Aorta (tissue), 5 donors: ENCODE results near the gene BCAS1. TPM values are rescaled to one million over a fixed set of nuclear protein-coding genes. Genes with fewer than 3 reads are reported as not detected.

ENCODE experiments used
- ATAC-seq: fragments of 200-7000 bp; cut with Tn5 transposase; one replicate; pipeline ENCODE4 v1.9.1; 2022; ENCODE audit warnings: moderate library complexity; ENCODE audit not compliant: low FRiP score
- DNase-seq, 2 donors: peaks; one replicate each; pipeline ENCODE4 v3.0.0-alpha.2; 2020
- H3K27ac ChIP-seq, 2 donors: one replicate each; pipeline ENCODE4 v1.5.1; 2013; ENCODE audit warnings: low read length in 2 of 2, mild to moderate bottlenecking in 2 of 2, moderate library complexity in 2 of 2, control low read depth in 1 of 2, inconsistent platforms in 1 of 2, low read depth in 1 of 2
- H3K27me3 ChIP-seq, 2 donors: one replicate each; pipeline ENCODE4 v1.6.1; 2013; ENCODE audit warnings: control low read depth in 1 of 2, low read length in 1 of 2, mild to moderate bottlenecking in 1 of 2, moderate library complexity in 1 of 2; ENCODE audit not compliant: insufficient read depth in 2 of 2, control insufficient read depth in 1 of 2
- H3K36me3 ChIP-seq, 2 donors: one replicate each; pipeline ENCODE4 v1.6.1; 2013; ENCODE audit warnings: control low read depth in 1 of 2, low read length in 1 of 2, mild to moderate bottlenecking in 1 of 2; ENCODE audit not compliant: insufficient read depth in 2 of 2, control insufficient read depth in 1 of 2
- H3K4me1 ChIP-seq, 2 donors: one replicate each; pipeline ENCODE4 v1.6.1; 2013; ENCODE audit warnings: low read length in 2 of 2, control low read depth in 1 of 2, mild to moderate bottlenecking in 1 of 2, moderate library complexity in 1 of 2; ENCODE audit not compliant: insufficient read depth in 2 of 2, control insufficient read depth in 1 of 2
- H3K4me3 ChIP-seq, 2 donors: one replicate each; pipeline ENCODE4 v1.5.1; 2013; ENCODE audit warnings: low read length in 2 of 2, control low read depth in 1 of 2, mild to moderate bottlenecking in 1 of 2
- H3K9me3 ChIP-seq: one replicate; pipeline ENCODE4 v1.6.1; 2013; ENCODE audit warnings: mild to moderate bottlenecking, low read length; ENCODE audit not compliant: control insufficient read depth
- WGBS, 2 donors: extraction: QIAGEN DNeasy Blood & Tissue Kit; methylation state at CpG; one replicate each; pipeline ENCODE4 v1.1.7; 2013; 5-methylcytosine and 5-hydroxymethylcytosine counted together
- intact Hi-C, 2 donors: fragments of 100-400 bp; cut with DNase I; formaldehyde crosslinking; loops; one replicate each; pipeline versions ENCODE4 v1.14.2 to v1.15.0; 2022
- polyA plus RNA-seq, 2 donors: library from polyadenylated mRNA; stranded (reverse); fragments of 200-250 nt; gene quantifications; one replicate each; pipeline ENCODE4 v1.2.3, GENCODE V29; 2013
- total RNA-seq, 2 donors: library from RNA; stranded (reverse); fragmentation: NEBNext Ultra II Directional; extraction: Animal tissue kit (Norgen Biotek cat#: 25700); gene quantifications; one replicate each; pipeline ENCODE4 v1.2.1, GENCODE V29; 2021
- donor health status: healthy with polysubstance abuse.
- donor health status: Bipolar disorder and iron deficiency.
- donor health status: DM: no; HTN: no; CAD: no.
- donor health status: DM: no; HTN: no; CAD: no.
- donor health status: DM: yes; HTN: yes; CAD: no.

Gene BCAS1
- total and polyA plus RNA-seq, 4 donors, result 0.51 to 8.9 (median 1.8) TPM

DNA sequence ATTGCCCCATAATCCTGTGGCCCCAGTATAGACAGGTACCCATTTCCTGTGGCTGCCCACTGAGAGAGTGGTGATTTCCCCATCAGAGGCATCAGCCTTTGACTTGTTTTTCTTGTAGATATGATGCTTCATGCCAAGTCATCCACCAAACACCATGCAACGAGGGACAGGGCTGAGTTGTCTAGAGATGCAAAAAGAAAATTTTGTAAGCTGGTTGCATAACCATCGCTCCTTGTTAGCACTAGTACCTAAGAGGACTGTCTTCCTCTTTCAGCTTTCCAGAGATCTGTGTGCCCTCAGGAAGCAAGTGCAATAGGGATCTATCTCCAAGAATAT is 166.8 kb downstream of the BCAS1 start:
- intact Hi-C loops, result no loop called here
- 95% methylated on average over 2 of the region's 2 CpGs for WGBS, 2 donors

GRCh38 chr20:53902968-53903651 is 167.3 kb downstream of the BCAS1 start:
- 95 to 97% methylated on average over 11 of the region's 11 CpGs for WGBS, 2 donors
- no peak for ATAC-seq
- Histone ChIP-seq H3K27me3 (no peaks in the 10 kb centered on the region), H3K4me1 (peaks cover 0 to 1% of the 10 kb centered on the region in 2 donors), H3K27ac (no peak overlapping the region), H3K4me3 (no peak overlapping the region), H3K36me3 (no peaks in the 10 kb centered on the region), H3K9me3 (no peaks in the 10 kb centered on the region)
- no peak for DNase-seq
- intact Hi-C loops, result no loop called here

More for the DNA sequence above, 166.8 kb downstream of the BCAS1 start:
- Histone ChIP-seq H3K27ac (no peak overlapping the region), H3K36me3 (no peaks in the 10 kb centered on the region), H3K27me3 (no peaks in the 10 kb centered on the region), H3K4me3 (no peak overlapping the region), H3K9me3 (no peaks in the 10 kb centered on the region), H3K4me1 (peaks cover 0 to 1% of the 10 kb centered on the region in 2 donors)
- no peak for DNase-seq
- ATAC-seq, result no peak

- 60 to 71% methylated on average over 4 of the region's 4 CpGs for WGBS, 2 donors
- no peaks in the 10 kb centered on the region for H3K27me3 ChIP-seq
- H3K4me1 ChIP-seq, result peaks cover 0 to 1% of the 10 kb centered on the region in 2 donors
- intact Hi-C loops, result no loop called here
- no peaks in the 10 kb centered on the region for H3K9me3 ChIP-seq
- no peak overlapping the region for H3K4me3 ChIP-seq
- H3K27ac ChIP-seq, result no peak overlapping the region
- DNase-seq, result no peak
- no peak for ATAC-seq
- no peaks in the 10 kb centered on the region for H3K36me3 ChIP-seq
Observed at GRCh38 chr20:53901497-53902096, 168.8 kb downstream of the BCAS1 start.

DNA sequence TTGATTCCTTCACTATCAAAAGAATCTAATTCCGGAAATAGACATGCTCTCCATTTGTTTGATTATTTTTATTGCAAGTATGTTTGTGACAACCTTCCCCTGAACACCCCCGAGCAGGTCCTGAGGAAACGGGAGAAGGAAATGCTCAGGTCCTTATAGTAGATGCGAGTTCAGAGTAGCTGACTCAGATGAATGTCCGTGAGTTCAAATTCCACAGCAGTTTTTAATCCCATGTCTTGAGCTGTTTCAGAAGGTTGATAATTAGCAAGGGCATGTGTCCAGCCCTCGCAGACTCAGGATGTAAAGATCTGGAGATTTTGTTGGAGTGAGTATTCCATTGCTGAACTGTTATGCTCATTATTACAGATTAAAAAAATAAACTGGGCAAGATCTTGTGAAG is 169.3 kb downstream of the BCAS1 start:
- Histone ChIP-seq H3K4me3 (no peak overlapping the region), H3K27me3 (no peaks in the 10 kb centered on the region), H3K4me1 (peaks cover 0 to 1% of the 10 kb centered on the region in 2 donors), H3K27ac (peak overlapping the region; percentile 49 to 74), H3K36me3 (no peaks in the 10 kb centered on the region), H3K9me3 (no peaks in the 10 kb centered on the region)
- intact Hi-C loops, result no loop called here
- 10 to 11% methylated on average over 6 of the region's 6 CpGs for WGBS, 2 donors
- DNase-seq, result no peak
- ATAC-seq, result no peak

- Histone ChIP-seq H3K36me3 (no peaks in the 10 kb centered on the region), H3K9me3 (no peaks in the 10 kb centered on the region), H3K27me3 (no peaks in the 10 kb centered on the region), H3K4me1 (peaks cover 0 to 1% of the 10 kb centered on the region in 2 donors), H3K4me3 (no peak overlapping the region), H3K27ac (peak overlapping the region in 1 of 2 donors; percentile 74)
- ATAC-seq (peak; percentile 74), DNase-seq (no peak)
- intact Hi-C loops, result no loop called here
- 2 to 6% methylated on average over 4 of the region's 4 CpGs for WGBS, 2 donors
Observed at GRCh38 chr20:53900380-53900999, 169.9 kb downstream of the BCAS1 start.

DNA sequence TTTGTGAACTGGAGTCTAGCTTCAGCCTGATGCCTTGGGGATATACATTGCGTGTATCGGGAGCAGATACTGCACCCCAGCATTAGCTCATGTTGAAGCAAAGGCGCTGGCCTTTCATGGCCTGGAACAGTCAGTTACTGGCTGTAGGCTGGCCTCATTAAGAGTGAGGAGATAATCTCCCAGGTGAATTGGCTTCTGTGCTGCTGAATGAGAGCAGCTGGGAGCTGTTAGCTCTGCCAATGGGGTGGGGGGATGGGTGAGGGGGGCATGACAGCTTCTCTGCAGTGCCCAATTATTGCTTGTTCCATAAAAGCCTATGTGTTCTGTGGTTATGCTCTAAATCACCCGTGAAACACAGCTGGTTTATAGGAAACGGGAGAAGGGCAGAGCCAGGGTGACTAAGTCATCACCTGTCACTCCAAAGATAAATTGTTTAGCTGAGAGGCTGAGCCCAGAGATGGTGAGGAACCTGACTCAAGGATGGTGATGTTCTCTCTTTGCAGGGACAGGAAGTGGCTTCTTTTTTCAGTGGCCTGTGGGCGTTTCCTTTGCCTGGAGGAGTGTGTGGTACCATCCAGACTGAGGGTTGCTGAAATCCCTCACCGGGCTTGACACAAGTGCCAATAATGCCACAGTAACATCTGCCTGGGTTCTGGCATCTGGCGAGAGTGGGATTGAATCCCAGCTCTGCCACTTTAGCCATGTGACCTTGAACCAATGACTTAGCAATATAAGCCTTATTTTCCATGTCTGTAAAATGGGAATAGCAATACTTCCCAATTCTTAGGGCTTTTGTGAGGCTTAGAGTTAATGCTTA is 170.8 kb downstream of the BCAS1 start:
- no peak overlapping the region for H3K27ac ChIP-seq
- DNase-seq (no peak), ATAC-seq (no peak)
- no peak overlapping the region for H3K4me3 ChIP-seq
- peaks cover 0 to 1% of the 10 kb centered on the region in 2 donors for H3K4me1 ChIP-seq
- H3K9me3 ChIP-seq, result no peaks in the 10 kb centered on the region
- intact Hi-C loops, result no loop called here
- no peaks in the 10 kb centered on the region for H3K36me3 ChIP-seq
- no peaks in the 10 kb centered on the region for H3K27me3 ChIP-seq
- 53 to 57% methylated on average over 8 of the region's 8 CpGs for WGBS, 2 donors

GRCh38 chr20:53898556-53898931 is 171.8 kb downstream of the BCAS1 start:
- Histone ChIP-seq H3K27ac (no peak overlapping the region), H3K27me3 (no peaks in the 10 kb centered on the region), H3K4me3 (no peak overlapping the region), H3K9me3 (no peaks in the 10 kb centered on the region), H3K4me1 (peaks cover 0 to 1% of the 10 kb centered on the region in 2 donors), H3K36me3 (no peaks in the 10 kb centered on the region)
- ATAC-seq (no peak), DNase-seq (no peak)
- intact Hi-C loops, result no loop called here
- WGBS, 2 donors, result 97% methylated on average over 8 of the region's 8 CpGs

GRCh38 chr20:53897884-53898555 is 172.4 kb downstream of the BCAS1 start:
- H3K4me1 ChIP-seq, result peaks cover 0 to 1% of the 10 kb centered on the region in 2 donors
- no peaks in the 10 kb centered on the region for H3K36me3 ChIP-seq
- H3K27me3 ChIP-seq, result no peaks in the 10 kb centered on the region
- DNase-seq, result no peak
- intact Hi-C loops, result no loop called here
- no peaks in the 10 kb centered on the region for H3K9me3 ChIP-seq
- no peak overlapping the region for H3K27ac ChIP-seq
- WGBS, 2 donors, result 62 to 69% methylated on average over 9 of the region's 9 CpGs
- no peak for ATAC-seq
- H3K4me3 ChIP-seq, result no peak overlapping the region
